Stimulated activated CD4-positive, alpha-beta T cell treated with anti-CD3 and anti-CD28 coated beads, Interleukin-12 subunit alpha, Interleukin-12 subunit beta, amount 100 ng/mL, for 24 hours (primary cell): ENCODE results near the gene LARGE1.
"Not testable (repeated sequence)": the region's sequence is repeated elsewhere in the genome, so short reads cannot be mapped to it uniquely, and the experiment has no call there.

Experiments
- DNase-seq, 2 experiments: peaks; one replicate each; pipeline ENCODE4 v3.0.0-alpha.2; 2020; ENCODE audit warnings: low read depth in 2 of 2

Gene LARGE1

GRCh38 chr22:33857767-33858166, 62.5 kb downstream of the LARGE1 start:
- DNase-seq: not testable (repeated sequence)

- DNase-seq: no peak
Measured at GRCh38 chr22:33854724-33855123, 65.6 kb downstream of the LARGE1 start.

GRCh38 chr22:33853200-33854097, 66.8 kb downstream of the LARGE1 start:
- DNase-seq: no peak

- no peak for DNase-seq
Measured at GRCh38 chr22:33851821-33852384, 68.4 kb downstream of the LARGE1 start.

GRCh38 chr22:33851240-33851639, 69.0 kb downstream of the LARGE1 start:
- no peak for DNase-seq

GRCh38 chr22:33850724-33851123, 69.6 kb downstream of the LARGE1 start:
- DNase-seq: no peak

GRCh38 chr22:33850193-33850592, 70.1 kb downstream of the LARGE1 start:
- no peak for DNase-seq

GRCh38 chr22:33848251-33848650, 72.0 kb downstream of the LARGE1 start:
- DNase-seq: no peak

- no peak for DNase-seq
Measured at GRCh38 chr22:33844273-33844672, 76.0 kb downstream of the LARGE1 start.

- DNase-seq: no peak
Measured at GRCh38 chr22:33842421-33843094, 77.7 kb downstream of the LARGE1 start.

- DNase-seq: no peak
Measured at GRCh38 chr22:33842006-33842354, 78.3 kb downstream of the LARGE1 start.

- DNase-seq: no peak
Measured at GRCh38 chr22:33841281-33842005, 78.8 kb downstream of the LARGE1 start.

- DNase-seq: no peak
Measured at GRCh38 chr22:33838644-33839043, 81.6 kb downstream of the LARGE1 start.

- DNase-seq: no peak
Measured at GRCh38 chr22:33837826-33838225, 82.5 kb downstream of the LARGE1 start.

GRCh38 chr22:33835265-33835664, 85.0 kb downstream of the LARGE1 start:
- DNase-seq: no peak

GRCh38 chr22:33832558-33833151, 87.6 kb downstream of the LARGE1 start:
- no peak for DNase-seq

- DNase-seq: no peak
Measured at GRCh38 chr22:33831651-33832050, 88.6 kb downstream of the LARGE1 start.

- no peak for DNase-seq
Measured at GRCh38 chr22:33831207-33831606, 89.1 kb downstream of the LARGE1 start.

GRCh38 chr22:33829546-33830280, 90.6 kb downstream of the LARGE1 start:
- DNase-seq: no peak

- no peak for DNase-seq
Measured at GRCh38 chr22:33828302-33828701, 92.0 kb downstream of the LARGE1 start.

GRCh38 chr22:33825761-33826160, 94.5 kb downstream of the LARGE1 start:
- no peak for DNase-seq
